ENCODE data around the gene PUS7.
"Not testable (repeated sequence)": the region's sequence is repeated elsewhere in the genome, so short reads cannot be mapped to it uniquely, and the experiment has no call there.

Gene PUS7

DNA sequence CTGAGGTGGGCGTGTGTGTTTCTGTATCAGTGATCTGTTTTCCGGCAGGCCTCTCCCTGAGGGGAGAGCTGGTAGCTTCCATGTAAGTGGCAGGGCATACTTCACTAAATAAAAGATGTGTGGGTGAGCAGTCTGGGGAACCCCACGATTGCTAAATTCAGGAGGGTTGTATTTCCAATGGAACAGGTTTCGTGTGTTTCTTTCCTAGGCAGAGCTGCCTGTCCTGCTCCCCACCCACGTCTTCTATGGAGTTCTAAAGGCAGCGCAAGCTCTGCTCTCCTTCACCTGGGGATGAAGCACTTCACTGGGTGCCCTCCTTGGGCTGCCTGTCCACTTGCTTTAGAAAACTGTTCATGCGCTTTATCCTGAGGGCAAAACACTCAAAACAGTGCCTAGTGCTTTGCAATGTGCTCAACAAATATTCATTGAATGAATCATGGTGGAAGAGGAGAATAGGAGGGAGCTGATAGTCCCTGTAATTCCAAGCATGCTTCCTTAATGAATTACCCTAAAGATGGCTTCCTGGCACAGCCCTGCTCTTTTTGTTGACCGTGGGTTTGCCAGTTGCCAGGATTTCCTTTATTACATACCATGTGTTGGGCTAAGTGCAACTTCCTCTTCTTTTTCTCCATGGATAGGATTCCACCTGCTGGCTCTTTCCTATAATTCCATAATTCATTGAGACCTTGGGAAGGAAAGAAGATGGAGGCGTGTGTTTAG lies 82.7 kb downstream of the PUS7 start:
- peak in 1 of 2 donors; percentile 8 for DNase-seq

DNA sequence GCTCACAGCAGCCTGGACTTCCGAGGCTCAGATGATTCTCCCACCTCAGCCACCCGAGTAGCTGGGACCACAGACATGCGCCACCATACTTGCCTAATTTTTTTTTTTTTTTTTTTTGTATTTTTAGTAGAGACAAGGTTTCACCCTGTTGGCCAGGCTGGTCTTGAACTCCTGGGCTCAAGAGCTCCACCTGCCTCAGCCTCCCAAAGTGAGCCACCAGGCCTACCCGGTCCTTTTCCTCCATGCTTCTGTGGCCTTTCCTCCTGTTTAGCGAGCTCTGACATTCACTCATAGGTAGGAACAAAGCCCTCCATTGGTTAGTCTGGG lies 83.3 kb downstream of the PUS7 start:
- no peak for DNase-seq

DNA sequence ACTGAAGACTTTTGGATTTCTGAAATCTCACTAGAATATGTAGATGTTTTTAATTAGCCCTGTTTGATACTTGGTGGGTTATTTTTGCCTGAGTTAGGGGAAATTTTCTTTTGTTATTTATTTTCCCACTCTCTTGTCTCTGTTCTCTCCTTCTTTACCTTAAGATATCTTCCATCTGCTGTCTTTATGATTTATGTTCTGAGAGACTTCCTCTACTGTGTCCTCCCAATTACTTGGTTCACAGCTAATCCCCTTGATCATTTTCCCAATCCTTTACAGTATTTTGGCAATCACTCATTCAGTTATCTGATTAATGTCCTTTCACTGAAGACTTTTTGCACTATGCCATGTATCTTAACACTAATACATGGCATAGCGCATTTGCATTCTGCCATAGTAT lies 83.8 kb downstream of the PUS7 start:
- DNase-seq: no peak

DNA sequence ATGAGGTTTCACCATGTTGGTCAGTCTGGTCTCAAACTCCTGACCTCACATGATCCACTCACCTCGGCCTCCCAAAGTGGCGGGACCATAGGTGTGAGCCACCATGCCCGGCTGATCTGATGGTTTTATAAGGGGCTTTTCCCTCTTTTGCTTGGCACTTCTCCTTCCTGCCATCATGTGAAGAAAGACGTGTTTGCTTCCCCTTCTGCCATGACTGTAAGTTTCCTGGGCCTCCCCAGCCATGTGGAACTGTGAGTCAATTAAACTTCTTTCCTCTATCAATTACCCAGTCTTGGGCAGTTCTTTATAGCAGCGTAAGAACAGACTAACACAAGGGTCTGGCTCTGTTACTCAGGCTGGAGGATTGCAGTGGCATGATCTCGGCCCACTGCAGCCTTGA lies 84.7 kb downstream of the PUS7 start:
- DNase-seq: not testable (repeated sequence)

DNA sequence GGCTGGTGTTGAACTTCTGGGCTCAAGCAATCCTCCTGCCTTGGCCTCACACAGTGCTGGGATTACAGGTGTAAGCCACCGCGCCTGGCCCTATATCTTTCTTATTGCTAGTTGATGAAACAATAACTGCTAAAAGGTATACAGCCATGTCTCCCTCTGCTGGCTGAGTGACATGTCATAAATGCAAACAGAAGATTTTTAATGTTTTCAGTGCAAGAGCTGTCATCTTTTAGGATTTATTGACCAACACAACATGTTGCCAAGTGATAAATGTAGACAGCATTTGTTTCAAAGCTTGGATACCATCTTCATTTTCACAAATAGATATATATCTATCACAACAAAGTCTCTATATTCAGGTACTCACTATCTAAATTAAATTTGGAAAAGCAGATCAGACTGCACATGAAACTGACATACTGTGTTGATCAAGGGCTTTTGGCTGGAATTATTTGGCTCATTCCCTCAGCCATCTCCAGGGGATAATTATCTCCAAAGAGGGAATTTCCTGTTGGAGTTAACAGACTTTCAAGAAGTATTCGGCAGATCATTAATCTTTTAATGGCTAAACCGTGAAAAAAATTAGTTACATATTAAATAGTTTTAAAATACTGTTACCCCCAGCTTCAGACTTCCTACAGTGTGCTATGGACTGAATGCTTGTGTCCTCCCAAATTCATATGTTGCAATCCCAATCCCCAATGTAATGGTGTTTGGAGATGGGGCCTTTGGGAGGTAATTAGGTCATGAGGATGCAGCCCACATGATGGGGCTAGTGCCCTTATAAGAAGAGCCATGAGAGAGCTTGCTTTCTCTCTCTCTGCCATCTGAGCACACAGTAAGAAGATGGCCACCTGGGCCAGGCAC lies 92.1 kb downstream of the PUS7 start:
- DNase-seq: peak; percentile 26 to 28

DNA sequence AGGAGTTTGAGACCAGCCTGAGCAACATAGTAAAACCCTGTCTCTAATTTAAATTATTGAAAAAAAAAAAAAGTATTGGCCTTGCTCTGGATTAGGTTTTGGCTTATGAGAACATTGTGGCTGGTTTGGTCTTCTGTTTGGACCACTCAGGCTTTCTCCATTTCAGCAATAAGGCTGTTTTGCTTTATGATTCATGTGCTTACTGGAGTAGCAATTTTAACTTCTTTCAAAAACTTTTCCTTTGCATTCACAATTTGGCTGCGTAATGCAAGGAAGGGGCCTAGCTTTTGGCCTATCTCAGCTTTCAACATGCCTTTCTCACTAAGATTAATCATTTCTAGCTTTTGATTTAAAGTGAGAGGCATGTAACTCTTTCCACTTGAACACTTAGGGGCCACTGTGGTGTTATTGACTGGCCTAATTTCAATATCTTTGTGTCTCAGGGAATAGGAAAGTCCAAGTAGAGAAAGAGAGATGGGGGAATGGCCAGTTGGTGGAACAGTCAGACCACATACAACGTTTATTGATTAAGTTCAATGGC lies 95.4 kb downstream of the PUS7 start:
- DNase-seq: peak in 1 of 2 donors; percentile 4

DNA sequence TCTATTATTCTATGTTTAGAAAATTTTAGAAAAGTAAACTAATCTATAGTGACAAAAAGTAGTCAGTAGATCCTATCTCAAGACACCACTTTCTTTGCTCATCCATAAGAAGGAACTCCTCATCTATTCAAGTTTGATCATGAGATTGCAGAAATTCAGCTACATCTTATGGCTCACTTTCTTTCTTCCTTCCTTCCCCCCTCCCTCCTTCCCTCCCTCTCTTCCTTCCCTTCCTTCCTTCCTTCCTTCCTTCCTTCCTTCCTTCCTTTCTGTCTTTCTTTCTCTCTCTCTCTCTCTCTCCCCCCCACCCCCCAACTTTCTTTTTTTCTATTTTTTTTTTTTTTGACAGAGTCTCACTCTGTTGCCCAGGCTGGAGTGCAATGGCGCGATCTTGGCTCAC lies 98.1 kb downstream of the PUS7 start:
- no peak for DNase-seq

DNA sequence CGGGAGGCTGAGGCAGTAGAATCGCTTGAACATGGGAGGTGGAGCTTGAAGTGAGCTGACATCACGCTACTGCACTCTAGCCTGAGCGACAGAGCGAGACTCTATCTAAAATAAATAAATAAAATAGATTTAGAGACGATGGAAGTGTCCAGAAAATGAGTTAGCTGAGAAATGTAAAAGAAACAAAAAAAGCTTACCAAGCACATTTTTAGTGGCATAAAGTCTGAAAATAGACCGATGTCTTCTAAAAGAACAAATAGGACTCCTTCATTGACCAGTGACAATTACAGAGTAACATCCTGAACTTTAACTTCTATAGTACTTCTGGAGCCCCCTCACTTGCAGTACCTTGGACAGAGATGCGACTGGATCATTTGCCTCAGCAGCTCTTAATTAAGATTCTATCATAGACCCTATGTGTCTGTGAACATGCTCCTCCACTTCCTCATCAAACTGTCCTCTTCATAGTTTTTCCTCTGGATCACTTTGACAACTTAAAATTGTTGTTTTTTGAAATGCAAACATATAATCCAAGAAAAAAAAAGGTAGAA lies 108.1 kb downstream of the PUS7 start:
- no peak for DNase-seq

DNA sequence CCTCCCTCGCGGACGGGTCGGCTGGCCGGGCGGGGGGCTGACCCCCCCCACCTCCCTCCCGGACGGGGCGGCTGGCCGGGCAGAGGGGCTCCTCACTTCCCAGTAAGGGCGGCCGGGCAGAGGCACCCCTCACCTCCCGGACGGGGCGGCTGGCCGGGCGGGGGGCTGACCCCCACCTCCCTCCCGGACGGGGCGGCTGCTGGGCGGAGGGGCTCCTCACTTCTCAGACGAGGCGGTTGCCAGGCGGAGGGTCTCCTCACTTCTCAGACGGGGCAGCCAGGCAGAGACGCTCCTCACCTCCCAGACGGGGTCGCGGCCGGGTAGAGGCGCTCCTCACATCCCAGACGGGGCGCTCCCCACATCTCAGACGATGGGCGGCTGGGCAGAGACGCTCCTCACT lies 111.3 kb downstream of the PUS7 start:
- DNase-seq: not testable (repeated sequence)

DNA sequence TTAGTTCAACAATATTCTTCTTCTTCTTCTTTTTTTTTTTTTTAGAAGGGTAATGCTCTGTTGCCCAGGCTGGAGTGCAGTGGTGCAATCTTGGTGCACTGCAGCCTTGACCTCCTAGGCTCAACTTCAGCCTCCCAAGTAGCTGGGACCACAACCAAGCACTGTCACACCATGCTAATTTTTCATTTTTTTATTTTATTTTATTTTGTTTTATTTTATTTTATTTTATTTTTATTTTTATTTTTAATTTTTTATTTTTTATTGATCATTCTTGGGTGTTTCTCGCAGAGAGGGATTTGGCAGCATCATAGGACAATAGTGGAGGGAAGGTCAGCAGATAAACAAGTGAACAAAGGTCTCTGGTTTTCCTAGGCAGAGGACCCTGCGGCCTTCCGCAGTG lies 112.3 kb downstream of the PUS7 start:
- DNase-seq: not testable (repeated sequence)

DNA sequence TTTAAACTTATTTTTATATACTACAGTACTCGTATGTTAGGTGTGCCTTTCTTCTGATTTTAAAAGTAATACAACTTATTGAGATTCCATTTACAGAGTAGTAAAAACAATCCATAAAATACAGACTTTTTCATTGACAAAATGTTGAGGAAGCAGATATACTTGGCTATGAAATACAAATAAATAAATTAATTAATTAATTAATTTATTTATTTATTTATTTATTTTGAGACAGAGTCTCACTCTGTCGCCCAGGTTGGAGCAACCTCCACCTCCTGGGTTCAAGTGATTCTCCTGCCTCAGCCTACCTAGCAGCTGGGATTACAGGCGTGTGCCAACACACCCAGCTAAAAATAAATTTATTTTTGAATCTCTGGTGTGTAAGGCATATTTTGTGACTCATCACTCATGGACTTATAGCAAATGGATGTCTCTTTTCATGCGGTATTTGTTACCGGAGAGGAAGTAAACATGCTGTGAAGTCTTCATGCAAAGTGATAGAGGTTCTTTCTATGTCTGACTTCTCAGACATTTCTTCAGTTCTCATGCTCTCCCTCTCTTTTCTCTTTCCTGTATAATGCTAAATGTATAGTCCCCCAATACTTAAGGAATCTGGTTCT lies 113.2 kb downstream of the PUS7 start:
- no peak for DNase-seq

Data from stimulated activated CD4-positive, alpha-beta T cell treated with anti-CD3 and anti-CD28 coated beads, Interleukin-2, amount 100 ng/mL, for 48 hours (primary cell).